Body of pancreas (tissue), 4 donors: ENCODE results near the gene SENP7.

Source experiments
- CTCF ChIP-seq, 7 experiments: fragments of 450-650 bp in 4 of 7; fragments of 200-600 bp in 3 of 7; sonication (generic) in 3 of 7; IDR thresholded peaks; one replicate each; pipeline ENCODE4 v1.5.1; 2016 to 2019; ENCODE audit warnings: antibody characterized with exemption in 7 of 7
- POLR2A ChIP-seq, 3 donors: fragments of 450-650 bp; IDR thresholded peaks; one replicate each; pipeline ENCODE4 v1.6.1; 2016; ENCODE audit warnings: antibody characterized with exemption in 3 of 3, mild to moderate bottlenecking in 2 of 3

GRCh38 chr3:101387351-101387750 lies 125.7 kb downstream of the SENP7 start:
- no peak for TF ChIP-seq CTCF (IDR thresholded peaks at IDR 0.05)
- no peak for TF ChIP-seq POLR2A (IDR thresholded peaks at IDR 0.05)
